Stimulated activated effector memory CD8-positive, alpha-beta T cell treated with anti-CD3 and anti-CD28 coated beads, Interleukin-12 subunit alpha, Interleukin-12 subunit beta, amount 100 ng/mL, for 72 hours (primary cell): ENCODE results near the gene RAB7A.
A peak's percentile ranks its signal among the peaks of the same experiment; 100 is the strongest.

ENCODE experiments used
- ATAC-seq: fragments of 150-1000 bp; cut with Tn5 transposase; 2 replicates; pipeline ENCODE4 v1.10.0; 2021
- DNase-seq, 2 donors: peaks; one replicate each; pipeline ENCODE4 v3.0.0; 2021 to 2022; ENCODE audit warnings: low spot score in 2 of 2
- H3K27ac Mint-ChIP-seq: one replicate; pipeline ENCODE4 v1.8.0; 2022; ENCODE audit warnings: mild to moderate bottlenecking, mixed read lengths
- H3K36me3 Mint-ChIP-seq: one replicate; pipeline ENCODE4 v1.8.0; 2022; ENCODE audit warnings: mild to moderate bottlenecking, mixed read lengths
- H3K4me1 Mint-ChIP-seq: one replicate; pipeline ENCODE4 v1.8.0; 2022; ENCODE audit warnings: mixed read lengths
- H3K4me3 Mint-ChIP-seq: one replicate; pipeline ENCODE4 v1.8.0; 2022; ENCODE audit warnings: mild to moderate bottlenecking, mixed read lengths
- H3K9me3 Mint-ChIP-seq: one replicate; pipeline ENCODE4 v1.8.0; 2022; ENCODE audit warnings: mixed read lengths

RAB7A gene

DNA sequence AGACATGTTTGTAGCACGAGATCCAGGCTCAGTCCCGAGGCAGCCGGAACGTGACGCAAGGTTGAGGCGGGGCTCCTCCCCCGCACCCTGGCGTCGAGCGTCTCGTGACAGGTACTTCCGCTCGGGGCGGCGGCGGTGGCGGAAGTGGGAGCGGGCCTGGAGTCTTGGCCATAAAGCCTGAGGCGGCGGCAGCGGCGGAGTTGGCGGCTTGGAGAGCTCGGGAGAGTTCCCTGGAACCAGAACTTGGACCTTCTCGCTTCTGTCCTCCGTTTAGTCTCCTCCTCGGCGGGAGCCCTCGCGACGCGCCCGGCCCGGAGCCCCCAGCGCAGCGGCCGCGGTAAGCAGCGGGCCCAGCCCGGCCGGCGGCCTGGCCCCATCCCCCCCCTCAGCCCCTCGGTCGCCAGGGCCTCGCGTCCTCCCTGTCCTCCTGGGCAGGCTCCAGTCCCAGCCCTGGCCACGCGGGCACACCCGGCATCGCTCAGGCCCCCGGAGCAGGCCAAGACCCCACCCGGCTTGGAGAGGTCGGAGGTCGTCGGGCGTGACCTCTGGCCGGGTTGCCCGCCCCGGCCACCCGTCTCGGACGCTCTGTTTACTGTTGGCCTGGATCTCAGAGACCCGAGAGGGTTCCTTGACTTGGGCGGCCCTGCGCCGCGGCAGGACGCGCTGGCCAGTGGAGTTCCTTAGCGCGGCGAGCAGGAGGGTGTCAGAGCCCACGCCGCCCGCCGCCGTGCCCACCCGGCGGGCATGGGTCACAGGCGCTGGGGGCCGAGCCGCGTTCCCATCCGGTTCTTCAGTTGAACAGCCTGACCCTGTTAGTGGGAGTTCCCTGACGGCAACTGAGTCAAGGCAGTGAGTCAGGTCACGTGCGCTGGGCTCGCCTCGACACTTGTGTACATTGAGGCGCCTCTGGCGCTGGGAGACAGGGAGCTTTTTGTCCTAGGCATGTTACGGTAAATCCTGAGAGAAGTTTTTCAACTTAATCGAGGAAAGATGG, at the start of gene RAB7A:
RAB7A (plus strand) TSS at position 161 of the 994 bp plus-strand sequence. CDS start 69,185 bp downstream, outside the sequence.
- Mint-ChIP-seq H3K27ac (peak within 1 kb of the TSS; percentile 97), H3K4me1 (peaks cover 52% of the 10 kb centered on the region), H3K9me3 (no peaks in the 10 kb centered on the region), H3K36me3 (peaks cover 32% of the 10 kb centered on the region), H3K4me3 (peak within 1 kb of the TSS; percentile 86)
- DNase-seq (peak; percentile 87 to 97), ATAC-seq (peak; percentile 94)

DNA sequence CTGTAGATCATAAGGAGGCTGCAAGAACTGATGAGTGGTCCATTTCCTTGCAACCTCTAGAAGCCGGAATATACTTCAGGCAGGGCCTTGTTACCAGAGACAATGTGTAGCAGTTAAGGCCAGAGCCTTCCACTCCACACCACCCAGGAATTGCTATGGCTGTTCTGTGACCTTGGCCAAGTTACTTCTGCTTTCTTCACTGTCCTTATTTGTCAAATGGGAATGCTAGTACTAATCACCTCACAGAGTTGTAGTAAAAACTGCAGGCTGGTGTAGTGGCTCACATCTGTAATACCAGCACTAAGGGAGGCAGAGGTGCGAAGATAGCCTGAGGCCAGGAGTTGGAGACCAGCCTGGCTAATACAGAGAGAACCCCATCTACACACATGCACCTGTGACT, 46.6 kb upstream of the RAB7A start:
- ATAC-seq, result no peak
- no peak for DNase-seq
- Mint-ChIP-seq H3K27ac (peak overlapping the region; percentile 97), H3K36me3 (peaks cover 14% of the 10 kb centered on the region), H3K9me3 (no peaks in the 10 kb centered on the region), H3K4me1 (peaks cover 19% of the 10 kb centered on the region), H3K4me3 (peak overlapping the region; percentile 87)

DNA sequence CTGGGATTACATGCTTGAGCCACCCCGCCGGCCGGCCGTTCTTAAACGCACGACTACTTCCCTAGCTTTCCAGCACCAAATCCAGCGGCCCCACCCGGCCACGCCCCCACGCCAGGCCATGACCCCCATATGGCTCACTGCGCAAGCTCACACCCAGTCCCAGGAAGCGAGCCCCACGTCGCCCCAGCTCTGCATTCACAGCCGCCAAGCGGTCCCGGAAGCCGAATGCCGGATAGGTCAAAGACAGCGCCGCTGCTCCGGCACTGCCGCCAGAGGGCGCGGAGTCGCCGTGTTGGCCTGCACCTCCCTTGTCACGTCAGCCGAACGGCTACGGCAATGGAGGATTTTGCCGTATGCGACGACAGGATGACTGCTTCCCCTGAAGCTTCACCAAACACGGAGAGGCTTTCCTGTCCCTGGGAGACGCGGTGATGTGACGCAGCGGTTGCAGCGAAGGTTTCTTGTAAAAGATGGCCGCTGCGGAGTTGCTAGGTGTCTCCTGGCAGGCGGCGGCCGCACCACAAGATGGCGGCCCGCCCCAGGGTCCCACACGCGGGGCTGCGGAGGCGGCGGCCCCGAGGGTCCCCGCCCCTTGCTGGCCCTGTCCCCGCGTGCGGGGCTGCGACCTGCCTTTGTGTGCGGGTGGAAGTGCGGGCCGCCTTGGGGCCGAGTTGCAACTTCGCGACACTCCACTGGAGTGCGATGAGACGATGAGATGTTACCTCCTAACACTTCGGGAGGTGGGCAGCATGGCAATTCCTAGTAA, 45.2 kb upstream of the RAB7A start:
- Mint-ChIP-seq H3K4me1 (peaks cover 12% of the 10 kb centered on the region), H3K4me3 (peak overlapping the region; percentile 87), H3K36me3 (peaks cover 14% of the 10 kb centered on the region), H3K9me3 (no peaks in the 10 kb centered on the region), H3K27ac (peak overlapping the region; percentile 97)
- ATAC-seq (peak; percentile 98), DNase-seq (peak; percentile 96 to 99)

DNA sequence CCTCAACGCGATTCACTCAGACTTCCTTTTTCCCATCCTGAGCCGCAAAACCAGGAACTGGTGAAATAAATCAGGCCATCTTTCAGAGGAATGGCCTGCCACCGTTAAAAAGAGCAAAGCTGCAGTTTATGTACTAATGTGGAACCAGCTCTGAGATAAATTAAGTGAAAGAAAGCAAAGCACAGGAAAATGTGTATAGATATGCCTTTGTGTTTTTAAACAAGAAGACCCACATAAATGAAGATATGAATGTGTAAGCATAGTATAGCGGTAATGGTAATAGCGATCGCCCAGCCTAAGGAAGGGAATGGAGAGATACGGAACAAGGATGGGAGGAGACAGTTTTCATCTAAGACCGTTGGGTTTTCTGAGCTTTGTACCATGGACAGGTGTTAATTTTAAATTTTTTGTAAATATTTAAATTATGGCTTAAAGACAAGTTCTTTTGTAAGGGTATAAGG, 44.6 kb upstream of the RAB7A start:
- ATAC-seq (no peak), DNase-seq (no peak)
- H3K4me3 Mint-ChIP-seq, result peak overlapping the region; percentile 87
- peaks cover 14% of the 10 kb centered on the region for H3K36me3 Mint-ChIP-seq
- peak overlapping the region; percentile 97 for H3K27ac Mint-ChIP-seq
- H3K9me3 Mint-ChIP-seq, result no peaks in the 10 kb centered on the region
- peaks cover 12% of the 10 kb centered on the region for H3K4me1 Mint-ChIP-seq

DNA sequence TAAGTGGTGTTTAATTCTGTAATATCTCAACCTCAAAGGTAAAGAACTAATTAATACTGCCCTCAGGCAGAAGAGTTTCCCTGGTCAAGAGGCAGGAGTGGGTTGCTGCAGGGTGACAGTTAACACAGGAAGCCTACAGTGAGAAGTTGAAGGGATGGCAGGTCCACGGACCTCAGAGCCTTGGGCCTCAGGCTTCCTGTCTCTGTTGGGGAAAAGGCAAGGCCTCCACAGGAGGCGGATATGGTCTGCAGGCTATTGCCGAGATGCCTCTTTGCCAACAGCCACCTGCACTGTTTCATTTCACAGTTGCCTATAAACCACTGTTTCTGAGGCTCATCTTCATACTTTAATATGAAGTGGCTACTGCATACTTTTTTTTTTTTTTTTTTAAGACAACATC, 42.0 kb upstream of the RAB7A start:
- Mint-ChIP-seq H3K4me3 (no peak overlapping the region), H3K9me3 (no peaks in the 10 kb centered on the region), H3K36me3 (peaks cover 14% of the 10 kb centered on the region), H3K27ac (peak overlapping the region; percentile 52), H3K4me1 (peaks cover 14% of the 10 kb centered on the region)
- ATAC-seq (no peak), DNase-seq (no peak)

DNA sequence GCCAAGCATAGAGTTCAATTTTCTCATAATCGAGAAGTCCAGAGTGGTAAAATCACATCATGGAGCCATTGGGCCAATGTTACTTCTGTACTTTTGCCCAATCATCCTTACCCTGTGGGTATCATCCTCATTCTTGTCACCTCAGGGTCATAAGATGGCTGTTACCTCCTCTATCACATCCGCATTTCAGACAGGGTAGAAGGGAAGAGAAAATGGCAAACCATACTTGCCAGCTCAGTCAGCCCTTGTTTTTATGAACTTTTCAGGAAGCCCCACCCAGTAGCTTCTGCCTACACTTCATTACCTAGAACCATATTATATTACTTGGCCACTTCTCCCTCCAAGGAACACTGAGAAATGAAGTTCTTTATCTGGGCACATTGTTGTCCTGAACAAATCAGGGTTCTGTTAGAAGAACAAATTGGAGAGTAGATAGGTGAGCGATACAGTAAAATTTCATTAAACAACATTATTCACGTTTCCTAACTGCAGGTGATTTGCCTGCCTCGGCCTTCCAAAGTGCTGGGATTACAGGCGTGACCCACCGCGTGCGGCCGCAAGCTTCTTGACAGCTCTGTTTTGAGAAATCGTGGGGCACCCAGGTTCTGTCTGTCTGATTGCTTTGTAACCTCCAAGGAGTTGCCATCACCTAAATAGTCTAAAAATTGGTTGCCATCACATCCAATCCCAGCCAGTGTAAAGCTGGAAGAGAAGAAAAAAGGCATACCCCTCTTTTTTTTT, 40.8 kb upstream of the RAB7A start:
- Mint-ChIP-seq H3K9me3 (no peaks in the 10 kb centered on the region), H3K4me1 (peaks cover 17% of the 10 kb centered on the region), H3K27ac (peak overlapping the region; percentile 60), H3K4me3 (no peak overlapping the region), H3K36me3 (peaks cover 13% of the 10 kb centered on the region)
- DNase-seq (no peak), ATAC-seq (no peak)

DNA sequence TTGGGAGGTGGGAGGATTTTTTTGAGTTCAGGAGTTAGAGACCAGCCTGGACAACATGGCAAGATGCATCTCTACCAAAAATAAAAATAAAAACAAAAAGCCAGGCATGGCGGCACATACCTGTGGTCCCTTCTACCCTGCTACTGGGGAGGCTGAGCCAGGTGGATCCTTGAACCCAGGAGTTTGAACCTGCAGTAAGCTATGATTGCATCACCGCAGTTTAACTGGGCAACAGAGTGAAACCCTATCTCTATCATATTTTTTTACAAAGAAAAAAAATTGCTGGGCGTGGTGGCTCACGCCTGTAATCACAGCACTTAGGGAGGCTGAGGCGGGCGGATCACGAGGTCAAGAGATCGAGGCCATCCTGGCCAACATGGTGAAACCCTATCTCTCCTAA, 39.5 kb upstream of the RAB7A start:
- ATAC-seq (no peak), DNase-seq (no peak)
- Mint-ChIP-seq H3K4me3 (no peak overlapping the region), H3K4me1 (peaks cover 7% of the 10 kb centered on the region), H3K36me3 (peaks cover under 1% of the 10 kb centered on the region), H3K27ac (no peak overlapping the region), H3K9me3 (no peaks in the 10 kb centered on the region)

DNA sequence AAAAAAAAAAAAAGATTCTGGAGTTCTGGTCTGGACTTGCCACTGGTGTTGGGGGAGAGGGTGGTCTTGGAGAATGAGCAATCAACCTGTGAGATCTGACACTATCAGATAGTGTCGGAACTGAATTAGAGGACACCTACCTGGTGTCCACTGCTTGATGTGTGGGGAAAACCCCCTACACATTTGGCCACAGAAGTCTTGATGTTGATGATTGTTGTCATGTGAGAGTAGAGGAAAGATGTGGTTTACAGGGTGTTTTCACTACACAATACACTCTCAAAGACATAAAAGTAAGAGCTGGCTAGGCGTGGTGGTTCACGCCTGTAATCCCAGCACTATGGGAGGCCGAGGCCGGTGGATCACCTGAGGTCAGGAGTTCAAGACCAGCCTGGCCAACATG, 36.9 kb upstream of the RAB7A start:
- no peak for DNase-seq
- Mint-ChIP-seq H3K9me3 (no peaks in the 10 kb centered on the region), H3K4me3 (no peak overlapping the region), H3K4me1 (peaks cover 5% of the 10 kb centered on the region), H3K27ac (peak overlapping the region; percentile 48), H3K36me3 (no peaks in the 10 kb centered on the region)
- no peak for ATAC-seq

DNA sequence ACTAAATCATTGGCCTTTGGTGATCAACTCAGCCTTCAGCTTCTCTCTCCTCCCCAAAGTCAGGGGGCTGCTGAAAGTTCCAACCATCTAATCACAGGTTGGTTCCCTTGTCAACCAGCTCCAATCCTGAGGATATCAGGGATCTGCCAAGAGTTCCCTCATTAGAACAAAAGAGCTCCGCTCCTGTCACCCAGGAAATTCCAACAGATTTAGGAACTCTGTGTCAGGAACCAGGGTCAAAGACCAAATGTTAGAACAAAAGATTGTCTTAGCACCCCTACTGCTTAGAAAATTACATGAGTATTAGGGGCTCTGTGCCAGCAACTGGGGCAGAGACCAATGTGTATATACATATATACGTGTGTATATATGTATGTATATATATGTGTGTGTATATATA, 32.3 kb upstream of the RAB7A start:
- Mint-ChIP-seq H3K36me3 (no peaks in the 10 kb centered on the region), H3K27ac (no peak overlapping the region), H3K4me1 (peaks cover 5% of the 10 kb centered on the region), H3K4me3 (no peak overlapping the region), H3K9me3 (no peaks in the 10 kb centered on the region)
- DNase-seq, result no peak
- no peak for ATAC-seq

DNA sequence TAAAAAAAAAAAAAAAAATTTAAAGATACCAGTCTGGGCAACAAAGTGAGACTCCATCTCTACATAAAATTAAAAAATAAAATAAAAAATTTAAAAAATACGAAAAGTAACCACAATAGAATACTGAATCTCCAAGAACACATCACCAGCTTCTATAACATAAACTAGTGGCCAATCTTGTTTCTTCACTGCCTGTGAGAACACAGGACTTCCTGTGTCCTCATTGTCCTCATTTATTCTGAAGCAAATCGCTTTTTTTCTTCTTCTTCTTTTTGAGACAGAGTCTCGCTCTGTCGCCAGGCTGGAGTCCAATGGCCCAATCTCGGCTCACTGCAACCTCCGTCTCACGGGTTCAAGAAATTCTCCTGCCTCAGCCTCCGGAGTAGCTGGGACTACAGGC, 28.6 kb upstream of the RAB7A start:
- no peaks in the 10 kb centered on the region for H3K9me3 Mint-ChIP-seq
- no peak overlapping the region for H3K27ac Mint-ChIP-seq
- no peak overlapping the region for H3K4me3 Mint-ChIP-seq

DNA sequence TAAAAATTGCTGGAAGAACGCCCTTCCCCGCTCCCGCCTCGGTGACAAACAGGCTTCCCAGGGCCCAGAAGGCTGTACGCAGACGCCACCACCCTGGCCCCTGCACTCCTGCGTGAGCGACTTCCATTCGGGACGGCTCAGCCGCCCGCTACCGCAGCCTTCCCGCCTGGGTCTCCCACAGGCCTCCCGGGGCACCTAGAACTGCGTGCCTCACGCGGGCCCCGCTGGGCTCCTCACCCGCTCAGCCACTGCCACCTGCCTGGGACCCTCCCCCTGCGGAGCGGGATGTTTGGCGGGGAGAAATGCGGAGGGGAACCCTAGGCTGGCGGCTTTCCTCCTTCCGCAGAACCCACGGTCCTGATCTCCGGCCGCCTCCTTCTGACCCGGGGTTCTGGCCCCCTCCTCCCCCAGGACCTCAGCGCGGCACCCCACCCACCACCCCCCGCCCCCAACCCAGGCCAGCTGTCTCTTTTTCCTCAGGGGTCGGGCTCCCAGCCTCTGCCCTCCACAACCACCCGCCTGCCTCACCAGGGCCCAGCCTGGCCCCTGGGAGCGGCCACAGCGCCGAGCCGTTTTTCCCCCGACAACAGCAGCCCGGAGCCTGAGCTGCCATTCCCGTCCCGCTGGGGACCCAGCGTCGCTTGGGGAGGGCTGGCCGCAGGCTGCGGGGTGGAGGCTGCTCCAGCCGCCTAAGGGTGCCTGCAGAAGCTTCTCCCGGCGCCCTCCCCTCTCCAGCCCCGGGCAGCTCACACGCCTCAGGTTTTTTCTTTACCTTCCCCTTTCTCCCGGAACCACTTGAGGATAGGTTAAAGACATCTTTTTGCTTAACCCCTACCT, 27.6 kb upstream of the RAB7A start:
- H3K4me3 Mint-ChIP-seq, result peak overlapping the region; percentile 60
- no peaks in the 10 kb centered on the region for H3K36me3 Mint-ChIP-seq
- no peaks in the 10 kb centered on the region for H3K4me1 Mint-ChIP-seq
- peak; percentile 67 for ATAC-seq
- H3K27ac Mint-ChIP-seq, result no peak overlapping the region
- no peak for DNase-seq
- no peaks in the 10 kb centered on the region for H3K9me3 Mint-ChIP-seq

More for the DNA sequence above, 28.6 kb upstream of the RAB7A start:
- DNase-seq, result no peak
- no peak for ATAC-seq
- no peaks in the 10 kb centered on the region for H3K4me1 Mint-ChIP-seq
- no peaks in the 10 kb centered on the region for H3K36me3 Mint-ChIP-seq

DNA sequence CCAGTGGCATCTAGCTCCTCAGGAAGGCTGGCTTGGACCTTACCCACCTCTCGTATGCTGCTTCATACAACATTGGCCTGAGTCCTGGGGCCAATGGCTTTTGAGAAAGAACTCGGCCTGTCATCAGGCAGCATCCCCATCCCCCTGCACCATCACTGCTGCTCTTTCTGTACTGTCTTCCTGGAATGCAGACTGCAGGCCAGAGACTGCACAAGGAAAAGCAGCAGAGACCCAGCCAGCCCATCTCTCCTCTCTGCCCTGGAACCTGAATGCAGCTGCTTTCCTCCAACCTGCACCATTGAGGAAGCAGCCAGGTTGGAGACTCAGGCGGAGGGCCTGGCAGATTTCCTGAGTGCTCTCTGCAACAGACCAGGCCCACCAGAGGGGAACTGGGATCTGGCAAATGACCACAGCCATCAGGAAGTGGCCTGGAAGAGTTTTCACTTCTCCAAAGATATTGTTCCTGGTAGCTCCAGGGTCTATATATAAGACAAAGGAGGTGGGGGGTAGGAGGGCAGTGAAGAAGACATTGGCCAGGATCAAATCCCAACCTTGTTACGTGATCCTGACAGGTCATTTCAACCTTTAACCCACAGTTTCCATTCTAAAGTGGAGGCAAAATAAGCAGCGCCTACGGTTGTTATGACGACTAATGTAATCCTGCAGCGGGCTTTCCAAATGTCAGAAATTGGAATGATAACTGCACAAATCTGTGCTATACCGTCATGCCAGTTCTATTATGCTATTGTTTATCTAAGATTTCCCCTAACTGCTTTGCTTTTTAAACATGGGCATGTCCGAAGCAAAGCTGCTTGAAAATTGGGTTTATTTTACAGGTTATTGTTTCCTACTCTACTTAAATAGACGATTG, 24.4 kb upstream of the RAB7A start:
- Mint-ChIP-seq H3K4me3 (no peak overlapping the region), H3K9me3 (no peaks in the 10 kb centered on the region), H3K27ac (no peak overlapping the region), H3K36me3 (no peaks in the 10 kb centered on the region), H3K4me1 (no peaks in the 10 kb centered on the region)
- ATAC-seq (no peak), DNase-seq (no peak)

DNA sequence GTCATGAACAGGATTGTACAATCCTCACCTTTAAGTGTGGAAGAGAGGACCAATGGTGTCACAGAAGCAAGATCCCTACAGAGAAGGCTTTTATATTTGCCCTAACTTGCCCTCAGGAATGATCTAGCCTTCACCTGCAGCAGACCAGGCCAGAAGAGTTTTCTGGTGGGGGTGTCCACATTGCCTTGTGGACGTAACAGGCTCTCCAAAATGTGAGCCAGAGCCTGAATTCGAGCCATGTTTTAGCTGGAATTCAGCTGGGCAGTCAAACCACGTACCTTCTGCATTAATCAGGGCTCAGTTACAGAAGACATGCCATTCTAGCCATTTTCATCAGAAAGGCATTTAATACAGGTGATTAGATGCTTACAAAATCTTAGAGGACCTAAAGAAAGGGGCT, 23.6 kb upstream of the RAB7A start:
- DNase-seq, result no peak
- H3K27ac Mint-ChIP-seq, result no peak overlapping the region
- H3K36me3 Mint-ChIP-seq, result no peaks in the 10 kb centered on the region
- H3K4me3 Mint-ChIP-seq, result no peak overlapping the region
- no peaks in the 10 kb centered on the region for H3K4me1 Mint-ChIP-seq
- H3K9me3 Mint-ChIP-seq, result no peaks in the 10 kb centered on the region
- no peak for ATAC-seq
